GM12874 (cell line): ENCODE measurements around the gene SCARB1.

ENCODE experiments used
- CTCF ChIP-seq: IDR thresholded peaks from 2 replicates; pipeline ENCODE4 v1.5.1; 2011; ENCODE audit warnings: low read depth, mild to moderate bottlenecking, control low read depth, low read length, moderate library complexity; ENCODE audit not compliant: insufficient read depth

The SCARB1 gene

GRCh38 chr12:124737040-124737419, 126.6 kb downstream of the SCARB1 start:
- TF ChIP-seq CTCF, result no peak

GRCh38 chr12:124736115-124737039, 127.3 kb downstream of the SCARB1 start:
- TF ChIP-seq CTCF, result no peak

- no peak for TF ChIP-seq CTCF
These were observed 129.4 kb downstream of the SCARB1 start for GRCh38 chr12:124734224-124734788.

DNA sequence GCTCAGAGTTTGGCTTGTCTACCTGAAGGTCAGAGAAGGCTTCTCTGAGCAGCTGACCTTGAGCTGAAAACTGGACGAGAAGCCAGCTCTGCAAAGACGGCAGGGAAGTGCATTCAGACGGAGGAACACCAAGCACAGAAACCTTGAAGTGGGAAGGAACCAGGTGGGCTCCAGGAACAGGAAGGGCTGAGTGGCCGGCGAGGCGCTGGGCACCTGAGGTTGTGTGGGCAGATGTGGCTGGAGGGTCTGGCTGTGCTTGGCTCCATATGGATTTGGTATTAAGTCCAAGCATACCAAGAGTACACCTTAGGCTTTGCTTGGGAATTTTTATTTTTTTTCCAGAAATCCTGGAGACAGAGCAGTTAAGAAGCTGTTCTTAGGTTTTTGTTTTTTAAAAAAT, 130.6 kb downstream of the SCARB1 start:
- no peak for TF ChIP-seq CTCF

GRCh38 chr12:124732275-124733075, 131.2 kb downstream of the SCARB1 start:
- no peak for TF ChIP-seq CTCF

GRCh38 chr12:124731869-124732268, 131.8 kb downstream of the SCARB1 start:
- TF ChIP-seq CTCF, result no peak

- no peak for TF ChIP-seq CTCF
These were observed 133.2 kb downstream of the SCARB1 start for GRCh38 chr12:124730455-124730932.
